Dendritic cell treated with granulocyte-macrophage colony-stimulating factor and Interleukin-4, amounts not matched to agents 40 ng/mL and 50 ng/mL, for 4 days (primary cell): ENCODE data around the gene TSC22D2.

Source experiments
- H3K27ac Mint-ChIP-seq: one replicate; pipeline ENCODE4 v1.8.0; 2022; ENCODE audit warnings: mild to moderate bottlenecking, mixed read lengths
- H3K27me3 Mint-ChIP-seq: one replicate; pipeline ENCODE4 v1.8.0; 2022; ENCODE audit warnings: mild to moderate bottlenecking, mixed read lengths
- H3K36me3 Mint-ChIP-seq: one replicate; pipeline ENCODE4 v1.8.0; 2022; ENCODE audit warnings: low read depth, mixed read lengths
- H3K4me1 Mint-ChIP-seq: one replicate; pipeline ENCODE4 v1.8.0; 2022; ENCODE audit warnings: low read depth, mixed read lengths
- H3K4me3 Mint-ChIP-seq: one replicate; pipeline ENCODE4 v1.8.0; 2022; ENCODE audit warnings: mild to moderate bottlenecking, moderate library complexity, mixed read lengths
- H3K9me3 Mint-ChIP-seq: one replicate; pipeline ENCODE4 v1.8.0; 2022; ENCODE audit warnings: mixed read lengths
- intact Hi-C: fragments of 100-400 bp; cut with micrococcal nuclease; formaldehyde crosslinking; loops from one replicate; pipeline ENCODE4 v1.15.0; 2022

Gene TSC22D2

GRCh38 chr3:150511122-150511821 lies 103.2 kb downstream of the TSC22D2 start:
- Mint-ChIP-seq H3K4me1 (peaks cover 14% of the 10 kb centered on the region), H3K27ac (no peak overlapping the region), H3K9me3 (no peaks in the 10 kb centered on the region), H3K27me3 (peaks cover 1% of the 10 kb centered on the region), H3K36me3 (no peaks in the 10 kb centered on the region), H3K4me3 (no peak overlapping the region)
- intact Hi-C loops = no loop called here

- H3K27me3 Mint-ChIP-seq = no peaks in the 10 kb centered on the region
- no peaks in the 10 kb centered on the region for H3K36me3 Mint-ChIP-seq
- intact Hi-C loops = no loop called here
- H3K27ac Mint-ChIP-seq = no peak overlapping the region
- H3K4me3 Mint-ChIP-seq = no peak overlapping the region
- peaks cover 9% of the 10 kb centered on the region for H3K9me3 Mint-ChIP-seq
- H3K4me1 Mint-ChIP-seq = peaks cover 14% of the 10 kb centered on the region
Measured at GRCh38 chr3:150515210-150515609, 107.1 kb downstream of the TSC22D2 start.
